Chondrocyte (in vitro differentiated cells): ENCODE data around the gene IQGAP1. TPM values are rescaled to one million over a fixed set of nuclear protein-coding genes. Genes with fewer than 3 reads are reported as not detected.
"Not testable (repeated sequence)": the region's sequence is repeated elsewhere in the genome, so short reads cannot be mapped to it uniquely, and the experiment has no call there.

Experiments
- DNase-seq: peaks from one replicate; pipeline ENCODE4 v3.0.0; 2021; ENCODE audit warnings: mixed read lengths, low spot score
- H3K27ac Mint-ChIP-seq: one replicate; pipeline ENCODE4 v1.8.0; 2021; ENCODE audit warnings: mild to moderate bottlenecking, moderate library complexity, mixed read lengths; ENCODE audit not compliant: unreplicated experiment
- H3K27me3 Mint-ChIP-seq: 2 replicates; pipeline ENCODE4 v1.8.0; 2021; ENCODE audit warnings: low read depth, mixed read lengths
- H3K36me3 Mint-ChIP-seq: 2 replicates; pipeline ENCODE4 v1.8.0; 2021; ENCODE audit warnings: low read depth, mixed read lengths
- H3K4me1 Mint-ChIP-seq: 2 replicates; pipeline ENCODE4 v1.8.0; 2021; ENCODE audit warnings: low read depth, mild to moderate bottlenecking, mixed read lengths
- H3K4me3 Mint-ChIP-seq: one replicate; pipeline ENCODE4 v1.8.0; 2021; ENCODE audit warnings: mild to moderate bottlenecking, moderate library complexity, mixed read lengths; ENCODE audit not compliant: unreplicated experiment
- H3K9me3 Mint-ChIP-seq: 2 replicates; pipeline ENCODE4 v1.8.0; 2021; ENCODE audit warnings: low read depth, mixed read lengths
- CTCF ChIP-seq: fragments of 200-600 bp; sonication (generic); IDR thresholded peaks from 2 replicates; pipeline ENCODE4 v1.5.0; 2021; ENCODE audit warnings: antibody characterized with exemption, mild to moderate bottlenecking, moderate library complexity
- total RNA-seq: library from RNA; stranded (reverse); gene quantifications from 3 replicates; pipeline ENCODE4 v1.2.1, GENCODE V29; 2021

Gene IQGAP1
- total RNA-seq, 1 donor from 2014 or later, result 209 TPM

DNA sequence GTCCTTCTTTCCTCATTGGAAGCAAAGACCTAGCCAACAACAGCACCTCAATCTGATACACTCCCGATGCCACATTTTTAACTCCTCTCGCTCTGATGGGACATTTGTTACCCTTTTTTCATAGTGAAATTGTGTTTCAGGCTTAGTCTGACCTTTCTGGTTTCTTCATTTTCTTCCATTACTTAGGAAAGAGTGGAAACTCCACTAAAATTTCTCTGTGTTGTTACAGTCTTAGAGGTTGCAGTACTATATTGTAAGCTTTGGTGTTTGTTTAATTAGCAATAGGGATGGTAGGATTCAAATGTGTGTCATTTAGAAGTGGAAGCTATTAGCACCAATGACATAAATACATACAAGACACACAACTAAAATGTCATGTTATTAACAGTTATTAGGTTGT is 112.1 kb downstream of the IQGAP1 start:
- H3K27ac Mint-ChIP-seq, result no peak overlapping the region
- H3K27me3 Mint-ChIP-seq, result no peaks in the 10 kb centered on the region
- H3K36me3 Mint-ChIP-seq, result peaks cover 44% of the 10 kb centered on the region
- no peak overlapping the region for H3K4me3 Mint-ChIP-seq
- no peak for DNase-seq
- no peaks in the 10 kb centered on the region for H3K4me1 Mint-ChIP-seq
- no peak for TF ChIP-seq CTCF
- H3K9me3 Mint-ChIP-seq, result no peaks in the 10 kb centered on the region

GRCh38 chr15:90501898-90502297 is 113.9 kb downstream of the IQGAP1 start:
- H3K27ac Mint-ChIP-seq, result no peak overlapping the region
- TF ChIP-seq CTCF, result no peak
- H3K9me3 Mint-ChIP-seq, result no peaks in the 10 kb centered on the region
- no peak overlapping the region for H3K4me3 Mint-ChIP-seq
- H3K27me3 Mint-ChIP-seq, result no peaks in the 10 kb centered on the region
- peaks cover 37% of the 10 kb centered on the region for H3K36me3 Mint-ChIP-seq
- no peak for DNase-seq
- no peaks in the 10 kb centered on the region for H3K4me1 Mint-ChIP-seq

DNA sequence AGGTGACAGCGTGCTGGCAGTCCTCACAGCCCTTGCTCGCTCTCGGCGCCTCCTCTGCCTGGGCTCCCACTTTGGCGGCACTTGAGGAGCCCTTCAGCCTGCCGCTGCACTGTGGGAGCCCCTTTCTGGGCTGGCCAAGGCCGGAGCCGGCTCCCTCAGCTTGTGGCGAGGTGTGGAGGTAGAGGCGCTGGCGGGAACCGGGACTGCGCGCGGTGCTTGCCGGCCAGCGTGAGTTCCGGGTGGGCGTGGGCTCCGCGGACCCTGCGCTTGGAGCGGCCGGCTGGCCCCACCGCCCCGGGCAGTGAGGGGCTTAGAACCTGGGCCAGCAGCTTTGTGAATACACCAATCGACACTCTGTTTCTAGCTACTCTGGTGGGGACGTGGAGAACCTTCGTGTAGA is 122.7 kb downstream of the IQGAP1 start:
- not testable (repeated sequence) for H3K4me3 Mint-ChIP-seq, H3K27me3 Mint-ChIP-seq, H3K27ac Mint-ChIP-seq, H3K9me3 Mint-ChIP-seq, DNase-seq, H3K4me1 Mint-ChIP-seq, H3K36me3 Mint-ChIP-seq

GRCh38 chr15:90511211-90511618 is 123.2 kb downstream of the IQGAP1 start:
- not testable (repeated sequence) for H3K36me3 Mint-ChIP-seq, H3K27ac Mint-ChIP-seq, H3K27me3 Mint-ChIP-seq, H3K4me1 Mint-ChIP-seq, H3K9me3 Mint-ChIP-seq, H3K4me3 Mint-ChIP-seq, DNase-seq

DNA sequence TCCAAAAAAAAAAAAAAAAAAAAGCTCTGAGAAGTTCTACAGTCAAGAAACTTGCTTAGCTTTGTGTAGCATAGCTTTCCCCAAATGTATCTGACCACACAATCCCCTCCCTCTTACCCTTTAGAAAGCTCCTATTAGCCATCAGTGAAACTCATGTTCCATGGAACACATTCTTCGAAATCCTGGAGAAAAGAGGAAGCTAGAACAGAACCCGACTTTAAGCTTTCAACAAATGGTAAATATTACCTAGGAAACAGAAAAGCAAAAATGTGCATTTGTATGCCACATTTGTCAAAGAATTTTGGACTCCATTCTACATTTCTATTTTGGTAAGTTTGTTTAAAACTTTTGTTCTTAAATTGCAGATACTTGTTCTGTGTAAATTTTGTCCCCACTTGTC is 124.2 kb downstream of the IQGAP1 start:
- H3K9me3 Mint-ChIP-seq, result no peaks in the 10 kb centered on the region
- no peaks in the 10 kb centered on the region for H3K36me3 Mint-ChIP-seq
- no peak overlapping the region for H3K27ac Mint-ChIP-seq
- no peak for DNase-seq
- H3K4me1 Mint-ChIP-seq, result peaks cover 4% of the 10 kb centered on the region
- no peaks in the 10 kb centered on the region for H3K27me3 Mint-ChIP-seq
- TF ChIP-seq CTCF, result no peak
- H3K4me3 Mint-ChIP-seq, result no peak overlapping the region

DNA sequence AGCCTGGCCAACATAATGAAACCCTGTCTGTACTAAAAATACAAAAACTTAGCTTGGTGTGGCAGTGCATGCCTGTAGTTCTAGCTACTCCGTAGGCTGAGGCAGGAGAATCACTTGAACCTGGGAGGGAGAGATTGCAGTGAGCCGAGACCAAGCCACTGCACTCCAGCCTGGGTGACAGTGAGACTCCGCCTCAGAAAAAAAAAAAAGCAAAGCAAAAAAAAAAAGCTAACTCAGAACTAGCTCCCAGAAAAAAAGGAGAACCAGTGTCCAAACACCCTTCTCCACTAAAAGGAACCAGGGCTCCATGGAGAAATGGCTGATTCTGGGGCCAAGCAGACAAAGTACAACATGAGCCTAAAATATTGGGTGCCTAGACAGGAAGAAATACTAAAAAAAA is 124.9 kb downstream of the IQGAP1 start:
- H3K9me3 Mint-ChIP-seq, result no peaks in the 10 kb centered on the region
- no peak for DNase-seq
- no peaks in the 10 kb centered on the region for H3K36me3 Mint-ChIP-seq
- H3K27me3 Mint-ChIP-seq, result no peaks in the 10 kb centered on the region
- peaks cover 4% of the 10 kb centered on the region for H3K4me1 Mint-ChIP-seq
- no peak overlapping the region for H3K27ac Mint-ChIP-seq
- H3K4me3 Mint-ChIP-seq, result no peak overlapping the region
- no peak for TF ChIP-seq CTCF
